Measurements from ENCODE around the gene HINT2. TPM values are rescaled to one million over a fixed set of nuclear protein-coding genes. Genes with fewer than 3 reads are reported as not detected.

The HINT2 gene
- total RNA-seq, 4 donors from 2014 or later: 19.8 to 49.7 (median 40.6) TPM

- TF ChIP-seq CTCF (IDR thresholded peaks at IDR 0.05): no peak
- no peak for ATAC-seq (ENCODE audit: low FRiP score)
- DNase-seq (ENCODE audit: low spot score): no peak
Observed at GRCh38 chr9:35792024-35792813, 22.6 kb downstream of the HINT2 start.

DNA sequence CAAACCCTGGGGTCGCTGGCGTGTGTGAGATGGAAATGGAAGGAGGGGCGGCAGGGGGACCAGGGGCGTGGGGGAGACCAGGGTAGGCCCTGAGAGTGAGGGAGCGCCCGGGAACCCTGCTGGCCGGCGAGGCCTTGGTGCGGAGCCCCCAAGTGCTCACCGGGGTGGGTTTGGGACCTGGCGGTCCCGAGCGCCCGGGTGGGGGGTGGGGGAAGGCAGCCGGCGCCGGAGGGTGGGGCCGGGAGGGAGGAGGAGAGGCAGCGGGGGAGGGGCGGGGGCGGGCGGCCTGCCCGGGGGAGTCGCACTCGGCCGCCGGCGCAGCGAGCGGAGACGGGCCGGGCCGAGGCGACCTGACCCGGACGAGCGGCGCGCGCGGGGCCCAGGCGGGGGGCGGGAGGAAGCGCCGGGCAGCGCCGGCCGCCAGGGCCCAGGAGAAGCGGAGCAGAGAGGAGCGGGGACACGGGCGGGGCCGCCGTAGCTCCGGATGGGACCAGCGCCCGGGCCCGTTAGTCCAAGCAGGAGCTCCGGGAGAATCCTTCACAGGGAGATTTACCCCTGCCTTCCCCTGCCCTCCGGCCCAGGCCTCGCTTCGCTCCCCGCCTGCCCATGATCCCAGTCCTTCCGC is 23.4 kb downstream of the HINT2 start, which contains the start of gene NPR2:
NPR2 (plus strand) TSS at position 295 of the 625 bp plus-strand sequence. CDS start 818 bp downstream, outside the sequence.
- DNase-seq (ENCODE audit: low spot score): no peak
- TF ChIP-seq CTCF (IDR thresholded peaks at IDR 0.05): no peak
- peak; percentile 60 for ATAC-seq (ENCODE audit: low FRiP score)

GRCh38 chr9:35790385-35791296 is 24.2 kb downstream of the HINT2 start:
- TF ChIP-seq CTCF (IDR thresholded peaks at IDR 0.05): peak in 2 of 3 donors; percentile 21 to 79
- ATAC-seq (ENCODE audit: low FRiP score) (peak; percentile 76), DNase-seq (ENCODE audit: low spot score) (no peak)

DNA sequence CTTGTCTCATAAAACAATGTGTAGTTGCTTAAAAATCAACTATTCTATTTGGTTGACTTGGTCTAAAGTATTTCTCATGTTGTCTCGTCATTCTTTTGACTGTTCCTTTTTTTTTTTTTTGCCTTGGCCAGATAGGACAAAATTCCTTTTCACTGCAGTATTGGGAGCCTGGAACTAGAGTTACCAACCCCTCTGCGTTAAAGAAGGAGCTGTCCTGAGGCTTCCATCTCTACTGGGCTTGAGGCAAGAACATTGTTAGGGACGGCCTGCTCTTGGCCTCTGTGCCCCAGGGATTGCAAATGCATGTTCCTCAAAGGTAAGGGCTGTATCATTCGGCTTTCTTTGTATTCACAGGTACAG is 24.8 kb downstream of the HINT2 start:
- TF ChIP-seq CTCF (IDR thresholded peaks at IDR 0.05): no peak
- DNase-seq (ENCODE audit: low spot score): no peak
- no peak for ATAC-seq (ENCODE audit: low FRiP score)

- DNase-seq (ENCODE audit: low spot score): no peak
- ATAC-seq (ENCODE audit: low FRiP score): no peak
- no peak for TF ChIP-seq CTCF (IDR thresholded peaks at IDR 0.05)
Observed at GRCh38 chr9:35789541-35789940, 25.3 kb downstream of the HINT2 start.

GRCh38 chr9:35783418-35783817 is 31.4 kb downstream of the HINT2 start:
- DNase-seq (ENCODE audit: low spot score) (no peak), ATAC-seq (ENCODE audit: low FRiP score) (no peak)
- TF ChIP-seq CTCF (IDR thresholded peaks at IDR 0.05): no peak
